HG03280 (cell line): ENCODE data around the gene CCDC138.

Experiments
- ATAC-seq: cut with Tn5 transposase; IDR thresholded peaks from one replicate; pipeline ENCODE4 v1.9.1; 2021; ENCODE audit warnings: mild to moderate bottlenecking, moderate library complexity; ENCODE audit not compliant: unreplicated experiment

The CCDC138 gene

DNA sequence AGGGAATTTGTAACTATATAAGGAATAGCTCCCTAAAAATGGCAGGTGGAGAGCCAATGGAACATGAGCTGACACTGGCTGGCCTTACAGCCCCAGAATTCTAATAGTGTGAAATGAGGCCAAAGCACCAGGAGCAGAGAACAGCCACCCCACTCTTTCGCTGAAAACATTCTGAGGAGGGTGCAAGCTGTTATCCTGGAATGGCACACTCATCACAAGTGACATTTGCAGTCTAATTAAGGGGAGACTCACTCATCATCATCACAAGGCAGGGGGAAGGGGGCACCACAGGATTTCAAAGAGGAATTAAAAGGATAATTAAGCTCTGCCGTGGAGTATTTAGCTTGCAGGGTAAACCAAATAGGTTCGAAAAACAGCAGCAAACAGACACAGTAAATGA is 108.2 kb downstream of the CCDC138 start:
- no peak for ATAC-seq

DNA sequence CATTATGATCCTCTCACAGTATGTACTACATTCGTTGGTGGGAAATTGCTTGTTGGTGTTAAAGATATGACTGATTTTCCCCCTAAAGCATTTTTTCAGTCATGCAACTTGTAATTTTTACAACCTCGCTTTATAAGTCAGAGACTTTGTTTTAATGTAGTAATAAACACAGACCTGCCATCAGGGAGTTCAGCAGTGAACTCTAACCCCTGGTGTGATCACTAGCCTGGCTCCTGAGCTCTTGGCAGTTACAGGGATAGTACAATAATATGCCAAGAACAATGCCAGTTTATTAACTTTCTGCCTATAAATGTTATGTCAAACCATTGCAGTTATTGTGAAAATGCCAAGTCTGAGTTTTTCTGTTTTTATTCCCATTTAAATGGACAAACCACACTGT is 108.6 kb downstream of the CCDC138 start:
- ATAC-seq: no peak

DNA sequence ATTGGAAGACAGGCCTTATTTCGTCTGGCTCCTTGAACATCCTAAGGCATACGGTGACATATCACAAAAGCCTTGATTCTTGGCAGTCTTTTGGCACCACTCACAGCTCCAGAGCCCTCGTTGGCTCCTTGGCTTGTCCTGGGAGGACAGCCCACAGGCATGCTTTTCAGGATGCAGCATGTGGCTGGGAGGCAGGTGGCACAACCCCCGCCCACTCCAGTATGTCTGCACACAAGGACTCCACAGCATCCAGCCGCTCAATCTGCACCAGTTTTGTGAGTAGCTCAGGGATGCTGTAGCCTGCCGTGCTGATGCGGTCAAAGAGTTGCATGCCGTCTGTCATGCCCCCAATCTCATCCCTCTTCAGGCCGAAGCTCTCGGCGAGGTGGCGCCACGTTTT is 110.2 kb downstream of the CCDC138 start:
- ATAC-seq: no peak

DNA sequence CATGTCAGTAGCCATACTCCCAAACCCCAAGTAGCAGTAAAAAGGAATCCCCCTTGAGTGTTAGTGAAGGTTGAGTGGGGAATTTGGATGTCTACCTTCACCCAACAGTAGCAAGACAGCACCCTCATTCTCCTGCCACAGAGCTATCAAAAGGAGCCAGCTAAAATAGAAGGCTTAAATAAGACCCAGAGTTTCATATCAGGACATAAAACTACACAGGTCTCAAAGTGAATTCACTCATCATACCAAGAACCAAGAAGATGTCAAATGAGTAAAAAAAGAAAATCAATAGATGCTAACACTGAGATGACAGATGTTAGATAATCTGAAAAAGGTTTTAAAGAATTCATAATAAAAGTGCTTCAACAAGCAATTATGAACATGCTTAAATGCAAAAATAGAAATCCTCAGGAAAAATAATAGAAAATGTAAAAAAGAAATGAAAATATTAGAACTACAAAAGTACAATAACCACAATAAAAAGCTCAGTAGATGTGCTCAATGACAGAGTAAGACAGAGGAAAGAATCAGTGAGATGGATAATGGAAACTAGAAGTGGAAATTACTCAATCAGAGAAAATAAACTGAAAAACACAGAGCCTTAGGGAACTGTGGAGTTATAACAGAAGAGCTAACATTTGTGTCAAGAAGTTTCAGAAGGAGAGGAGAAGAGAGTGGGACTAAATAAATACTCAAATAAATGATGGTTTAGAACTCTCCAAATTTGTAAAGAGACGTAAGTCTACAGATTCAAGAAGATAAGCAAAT is 111.9 kb downstream of the CCDC138 start:
- ATAC-seq: no peak

DNA sequence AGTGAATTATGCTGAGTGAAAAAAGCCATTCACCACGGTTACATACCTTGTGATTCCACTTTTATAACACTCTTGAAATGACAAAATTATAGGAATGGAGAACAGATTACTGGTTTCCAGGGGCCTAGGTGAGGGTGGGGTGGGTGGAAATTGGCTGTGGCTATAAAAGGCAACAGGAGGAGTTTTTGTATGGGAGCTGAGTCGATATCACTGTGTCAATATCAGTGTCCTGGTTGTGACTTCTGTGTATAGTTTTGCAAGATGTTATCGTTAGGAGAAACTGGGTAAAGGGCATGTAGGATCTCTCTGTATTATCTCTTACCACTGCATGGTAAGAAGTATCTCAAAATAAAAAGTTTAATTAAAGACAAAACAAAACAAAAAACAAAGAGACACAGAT is 118.1 kb downstream of the CCDC138 start:
- no peak for ATAC-seq

DNA sequence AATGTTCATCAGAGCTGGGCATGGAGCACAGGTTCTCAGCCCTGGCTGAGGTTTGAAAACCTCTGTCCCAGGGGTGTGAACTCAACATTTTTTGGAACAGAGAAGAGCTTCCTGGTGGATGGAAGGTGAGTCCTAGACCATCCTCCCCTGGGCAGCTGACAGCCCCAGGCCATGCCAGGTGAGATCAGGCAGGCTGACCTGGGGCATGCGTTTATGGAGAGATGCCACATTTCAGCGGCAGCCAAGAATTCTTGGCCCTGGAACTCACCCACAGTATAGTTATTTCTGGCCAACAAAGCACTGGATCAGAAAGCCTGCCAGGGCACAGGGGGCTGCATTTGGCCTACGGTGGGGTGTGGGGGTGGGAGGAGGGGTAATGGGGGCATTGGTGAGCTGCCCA is 118.6 kb downstream of the CCDC138 start:
- no peak for ATAC-seq

DNA sequence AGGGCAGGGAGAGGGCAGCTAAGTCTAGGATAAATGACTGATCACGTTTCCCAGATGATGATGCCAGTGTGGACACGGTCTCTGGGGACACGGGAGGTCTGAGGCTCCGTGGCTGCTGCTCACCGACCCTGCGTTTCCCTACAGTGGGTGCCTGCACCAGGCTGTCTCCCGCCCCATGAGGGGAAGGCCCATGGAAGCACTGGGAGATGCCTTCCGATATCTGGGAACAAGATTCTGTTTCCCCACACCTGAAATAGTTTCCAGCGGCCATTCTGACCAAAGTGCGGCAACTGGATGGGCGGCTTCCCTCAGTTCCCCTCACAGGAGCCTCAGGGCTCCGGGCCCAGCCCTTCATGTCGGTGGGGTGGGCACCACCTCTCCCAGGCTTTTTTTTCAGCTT is 119.3 kb downstream of the CCDC138 start:
- no peak for ATAC-seq

DNA sequence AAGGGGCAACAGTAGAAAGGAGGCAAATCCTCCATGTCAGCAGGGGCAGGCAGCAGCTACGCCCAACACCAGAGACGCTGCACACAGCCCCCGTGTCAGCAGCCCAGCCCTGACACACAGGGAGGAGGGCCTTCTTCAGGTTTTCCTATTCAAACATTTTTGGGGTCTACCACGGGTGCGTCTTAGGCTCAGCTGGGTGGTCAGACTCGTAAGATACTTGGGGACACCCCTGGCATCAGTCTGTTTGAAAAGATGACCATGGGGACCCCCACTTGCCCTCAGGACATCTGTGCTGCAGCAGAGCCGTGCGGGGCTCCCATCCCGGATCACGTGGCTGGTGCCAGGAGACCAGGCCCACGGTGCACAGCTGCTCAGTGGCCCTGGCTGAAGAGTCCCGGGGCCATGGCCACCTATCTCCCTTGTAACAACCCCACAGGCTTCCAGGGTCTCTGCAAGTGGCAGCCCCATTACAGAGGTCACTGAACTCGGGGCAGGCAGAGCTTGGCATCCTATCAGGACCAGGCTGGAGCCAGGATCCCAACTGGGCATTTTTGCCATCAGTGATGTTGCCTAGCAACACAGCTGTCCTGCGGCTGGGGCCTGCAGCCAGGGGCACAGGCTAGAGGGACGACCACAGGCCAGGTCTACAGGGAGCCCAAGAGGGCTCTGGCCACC is 120.0 kb downstream of the CCDC138 start:
- ATAC-seq: no peak

DNA sequence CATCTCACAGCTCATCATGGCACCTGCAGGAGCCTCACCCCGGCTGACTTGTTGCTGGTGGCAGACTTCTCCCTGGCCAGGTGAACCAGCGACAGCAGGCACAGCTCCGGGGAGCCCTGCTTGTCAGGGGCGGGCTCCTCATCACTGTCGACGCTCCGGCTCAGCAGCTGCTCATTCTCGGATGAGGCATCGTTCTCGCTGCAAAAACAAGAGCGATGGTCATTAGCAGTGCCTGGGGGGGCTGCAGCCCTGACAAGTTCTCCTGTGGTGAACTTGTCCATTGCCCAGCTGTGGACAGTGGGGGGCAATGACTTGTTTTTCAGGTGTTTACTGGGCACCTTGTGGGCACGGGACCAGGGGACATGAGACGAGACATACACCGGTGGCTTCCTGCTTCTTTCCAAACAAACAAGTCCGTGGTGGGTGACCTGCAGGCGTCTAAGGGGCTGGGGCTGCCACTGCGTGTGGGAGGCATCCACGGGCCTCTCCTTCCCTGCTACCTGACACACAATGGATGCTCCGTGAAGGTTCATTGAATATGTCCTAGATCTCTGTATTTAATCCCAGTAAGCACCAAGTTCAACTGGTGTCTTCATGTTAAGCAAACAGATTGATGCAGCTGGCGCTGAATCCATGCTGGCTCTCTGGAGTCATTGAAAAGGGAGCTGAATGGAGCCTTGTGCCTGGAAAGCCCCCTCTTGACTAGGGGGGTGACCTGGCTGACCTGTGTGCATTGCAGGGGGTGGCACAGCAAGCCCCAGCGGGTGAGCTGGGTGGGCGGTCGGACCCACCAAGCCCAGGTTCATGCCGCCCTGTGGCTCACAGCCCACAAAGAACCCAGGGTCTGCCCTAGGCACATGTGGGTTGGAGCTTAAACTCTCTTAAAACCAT is 121.5 kb downstream of the CCDC138 start:
- ATAC-seq: no peak

DNA sequence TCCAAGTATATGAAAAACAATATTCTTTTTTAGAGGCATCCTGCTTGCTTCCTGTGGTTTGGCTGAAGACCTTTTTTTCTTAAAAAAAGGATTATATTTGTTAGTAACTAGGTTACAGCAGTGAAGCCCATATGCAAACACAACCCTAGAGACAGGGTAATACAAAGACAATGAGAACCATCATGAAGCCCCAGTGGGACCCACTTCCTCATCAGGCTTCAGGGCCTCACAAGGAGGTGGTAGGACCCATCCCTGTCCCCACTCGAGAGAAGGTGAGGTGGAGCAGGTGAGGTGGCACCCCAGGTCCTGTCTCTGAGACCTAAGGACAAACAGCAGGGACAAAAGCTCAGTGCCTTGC is 122.1 kb downstream of the CCDC138 start:
- ATAC-seq: no peak

DNA sequence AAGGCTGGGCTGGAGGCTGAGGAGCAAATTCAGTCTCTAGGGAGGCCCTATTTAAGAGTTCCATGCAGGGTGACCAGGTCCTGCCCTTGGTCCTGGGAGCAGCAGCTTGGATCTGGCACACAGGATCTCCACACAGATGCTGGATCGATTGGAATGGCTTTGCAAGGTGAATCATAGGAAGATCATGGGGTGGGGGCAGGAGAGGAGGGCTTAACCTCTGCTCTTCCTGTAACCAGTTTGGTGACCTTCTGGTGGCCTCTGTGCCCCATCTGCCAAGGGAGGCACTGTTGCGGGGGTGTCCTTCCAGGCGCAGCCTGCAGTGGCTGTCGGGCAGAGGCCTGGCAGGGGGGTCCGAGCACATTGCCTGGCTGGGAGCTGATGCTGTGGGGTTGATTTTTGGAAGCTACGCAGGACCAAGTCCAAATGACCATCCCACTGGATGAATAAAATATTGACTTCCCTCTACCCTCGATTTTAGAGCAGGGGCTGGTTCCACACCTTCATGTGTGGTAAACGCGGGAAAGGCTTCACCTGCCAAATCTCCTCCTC is 122.8 kb downstream of the CCDC138 start:
- ATAC-seq: no peak

DNA sequence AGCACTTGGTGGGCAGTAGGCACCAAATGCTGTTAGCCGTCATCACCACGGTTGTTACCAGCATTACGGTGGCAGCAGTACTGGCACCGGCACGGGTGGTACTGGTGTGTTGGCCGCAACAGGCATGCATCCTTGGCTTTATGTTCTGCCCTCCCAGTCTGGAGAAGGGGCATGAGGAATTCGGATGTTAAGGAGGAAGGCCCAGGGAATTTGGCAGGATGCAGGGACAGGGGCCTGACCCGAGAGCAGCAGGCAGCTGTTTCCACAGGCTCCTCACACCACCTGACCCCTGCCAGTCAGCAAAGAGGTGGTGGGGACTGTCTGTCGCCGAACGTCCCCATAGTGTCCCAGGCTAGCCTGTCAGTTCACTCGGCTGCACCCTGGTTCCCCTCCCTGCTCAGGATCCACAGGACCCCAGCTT is 123.5 kb downstream of the CCDC138 start:
- ATAC-seq: no peak

DNA sequence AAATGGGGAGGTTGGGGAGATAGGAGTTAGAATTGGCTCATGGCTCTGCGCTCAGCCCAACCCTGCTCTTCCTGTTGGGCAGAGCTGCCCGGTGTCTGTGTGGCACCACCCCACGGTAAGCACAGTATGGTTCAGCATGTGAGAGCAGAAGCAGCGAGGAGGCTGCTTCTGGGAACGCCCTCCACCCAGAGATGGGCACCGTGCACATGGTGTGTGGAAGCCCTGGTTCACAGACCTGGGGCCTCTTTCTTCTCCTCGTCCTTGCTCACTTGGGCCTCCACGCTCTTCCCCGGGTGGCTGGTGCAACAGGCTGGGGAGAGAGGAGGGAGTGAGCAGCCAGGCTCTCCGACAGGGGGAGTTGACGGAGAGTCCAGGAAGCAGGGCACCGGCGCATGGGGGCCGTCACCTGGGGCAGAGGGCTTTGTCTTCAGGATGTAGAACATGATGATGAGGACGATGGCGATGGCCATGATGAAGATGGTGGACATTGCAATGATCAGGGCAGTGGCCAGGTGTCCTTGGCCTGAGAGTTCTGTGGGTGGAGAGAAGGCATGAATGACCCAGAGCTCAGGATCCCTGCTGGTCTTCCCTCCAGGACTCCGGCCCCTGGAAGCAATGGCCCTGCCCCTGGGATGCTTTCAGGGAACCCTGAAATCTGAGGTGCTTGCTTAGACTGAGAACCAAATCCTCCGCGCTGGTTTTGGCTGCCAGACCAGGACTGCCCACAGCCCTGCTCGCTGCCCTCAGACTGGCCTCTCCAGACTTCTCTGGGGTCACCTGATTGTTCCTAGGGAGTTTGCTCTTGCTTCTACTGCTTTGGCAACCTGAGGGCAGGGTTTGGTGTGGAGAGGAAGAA is 124.2 kb downstream of the CCDC138 start:
- ATAC-seq: no peak

DNA sequence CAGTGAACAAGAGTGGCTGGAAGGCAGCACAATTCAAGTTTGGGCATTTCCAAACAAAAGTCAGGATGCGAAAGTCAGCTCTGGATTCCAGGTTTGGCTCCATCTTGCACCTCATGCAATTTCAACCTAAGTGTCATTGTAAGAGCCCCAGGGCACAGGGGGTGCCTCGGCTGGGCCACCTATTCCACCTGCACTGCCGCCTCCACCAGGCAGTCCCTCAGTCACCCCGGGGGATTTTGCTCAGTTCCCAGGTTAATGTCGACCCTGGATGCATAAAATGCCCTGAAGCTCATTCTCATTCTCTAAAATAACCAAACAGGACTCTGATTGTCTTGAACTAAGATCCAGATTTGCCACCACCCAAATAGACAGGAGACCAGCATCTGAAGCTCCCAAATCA is 124.8 kb downstream of the CCDC138 start:
- ATAC-seq: no peak

DNA sequence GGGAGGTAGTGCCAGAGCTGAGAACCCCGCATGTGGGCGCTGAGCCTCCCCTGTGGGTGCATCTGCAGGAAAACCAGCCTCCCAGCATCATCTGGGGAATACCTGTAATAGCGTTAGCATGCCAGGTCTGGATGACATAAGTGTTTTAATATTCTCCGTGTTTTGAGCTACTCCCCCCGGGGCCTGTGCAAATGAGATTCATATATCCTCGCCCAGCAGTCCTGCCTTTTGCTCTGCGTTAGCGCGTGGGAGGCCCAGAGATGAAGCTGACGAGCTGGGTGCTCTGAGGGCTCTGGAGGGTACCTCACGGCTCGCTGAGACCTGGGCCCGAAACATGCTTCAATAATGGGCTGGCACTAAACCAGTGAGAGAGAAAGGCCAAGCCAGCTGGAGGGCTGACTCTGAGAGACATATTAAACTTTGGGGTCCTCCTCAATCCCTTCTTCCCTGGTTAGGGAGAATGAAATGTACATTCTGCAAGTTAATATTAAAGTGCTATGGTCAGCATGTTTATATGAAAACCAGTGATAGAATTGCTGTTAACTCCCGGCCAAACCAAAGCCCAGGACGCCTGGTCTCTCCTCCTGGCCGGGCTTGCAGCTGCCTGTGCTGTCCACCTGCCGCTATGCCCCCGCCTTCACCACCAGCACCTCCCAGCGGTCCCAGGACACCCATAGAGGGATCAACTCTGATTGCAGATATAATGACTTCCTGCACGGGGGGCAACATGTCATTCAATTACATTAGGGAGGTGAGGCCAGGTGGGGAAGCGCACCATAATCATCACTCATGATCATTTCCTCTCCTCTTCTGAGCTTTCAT is 125.4 kb downstream of the CCDC138 start:
- no peak for ATAC-seq

DNA sequence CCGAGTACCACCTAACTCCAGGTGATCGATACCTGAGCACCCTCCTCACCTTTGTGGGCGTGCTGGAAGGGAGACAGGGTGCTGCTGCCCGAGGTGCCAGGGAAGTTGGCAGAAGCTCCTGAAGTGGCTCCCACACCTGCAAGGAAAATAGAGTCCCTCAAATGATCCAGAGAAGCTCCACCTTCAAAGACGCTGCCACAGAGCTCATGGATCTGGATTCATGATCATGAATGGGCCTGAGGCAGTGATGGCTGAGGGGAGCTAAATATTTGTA is 126.0 kb downstream of the CCDC138 start:
- ATAC-seq: no peak

DNA sequence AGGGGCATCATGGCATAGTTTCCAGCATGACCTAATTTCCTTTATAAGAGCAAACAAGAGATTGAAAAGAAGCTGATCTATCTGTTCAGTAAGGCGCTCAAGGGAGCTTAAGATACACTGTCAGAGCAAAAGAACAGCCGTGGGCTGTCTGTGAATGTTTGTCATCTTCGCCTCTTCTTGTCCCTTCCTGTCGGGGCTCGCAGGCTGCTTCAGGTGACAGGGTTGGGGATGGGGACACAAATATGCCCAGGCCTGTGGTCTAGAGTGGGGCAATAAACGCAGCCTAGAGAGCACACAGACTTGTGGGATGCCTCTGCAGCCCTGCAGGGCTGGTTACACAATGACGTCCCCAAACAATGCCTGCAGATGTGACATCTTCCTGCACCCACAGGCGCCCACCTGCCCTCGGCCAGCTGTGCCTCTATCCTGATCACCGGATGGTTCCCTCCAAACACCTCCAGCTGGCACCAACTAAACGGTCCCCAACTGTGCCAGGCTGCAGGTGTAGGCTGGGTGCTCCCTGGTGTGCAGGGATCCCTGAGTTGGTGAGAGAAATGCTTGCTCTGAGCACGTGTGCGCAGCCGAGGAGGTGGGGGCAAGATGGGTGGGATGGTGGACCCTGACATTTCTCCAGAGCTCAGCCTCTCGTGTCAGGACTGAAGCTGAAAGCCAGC is 129.7 kb downstream of the CCDC138 start:
- ATAC-seq: no peak

DNA sequence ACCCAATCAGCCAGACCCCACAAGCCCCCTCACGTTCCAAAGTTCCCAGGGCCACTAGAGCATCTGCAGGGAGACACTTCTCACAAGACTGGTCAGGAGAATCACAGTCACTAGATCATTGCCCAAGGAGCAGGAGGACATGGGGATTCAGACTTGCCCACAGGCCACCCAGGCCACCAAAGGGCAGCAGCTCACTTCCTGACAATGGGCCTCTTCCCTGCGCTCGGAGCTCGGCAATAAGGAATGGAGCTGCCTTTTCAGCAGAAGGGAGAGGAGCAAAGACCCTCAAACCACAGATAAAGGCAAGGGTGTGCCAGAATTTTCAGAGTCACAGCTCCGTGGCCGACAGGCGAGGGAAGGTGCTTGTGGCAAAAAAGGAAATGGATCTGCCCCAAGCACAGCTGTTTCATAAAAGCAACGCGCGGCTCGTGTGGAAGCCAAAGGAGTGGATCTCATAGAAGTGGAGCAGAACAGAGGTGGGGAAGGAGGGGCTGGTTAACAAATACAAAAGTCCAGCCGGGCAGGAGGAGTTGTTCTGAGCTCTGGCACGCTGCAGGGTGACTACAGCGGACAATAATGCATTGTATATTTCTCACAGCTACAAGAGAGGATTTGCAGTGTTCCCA is 130.3 kb downstream of the CCDC138 start:
- ATAC-seq: no peak

DNA sequence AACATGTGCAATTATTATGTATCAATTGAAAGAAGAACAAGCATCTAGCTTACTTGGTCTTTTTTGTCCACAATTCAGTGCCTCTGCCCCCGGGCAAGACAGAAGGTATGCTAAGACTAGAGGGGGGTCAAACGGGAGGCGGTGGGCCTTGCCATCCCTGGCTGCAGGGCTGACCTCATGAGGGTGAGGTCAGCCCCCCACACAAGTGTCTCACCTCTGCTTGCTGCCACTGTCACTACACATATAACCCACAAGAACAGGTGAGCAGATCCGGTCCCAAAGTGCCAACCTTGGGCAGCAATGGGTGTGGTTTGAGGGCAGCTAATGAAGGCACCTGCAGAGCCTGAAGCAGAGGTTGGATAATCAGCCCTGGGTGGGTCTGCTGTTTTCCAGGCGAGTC is 131.0 kb downstream of the CCDC138 start:
- no peak for ATAC-seq
